ENCODE results near the gene PDPN. TPM values are rescaled to one million over a fixed set of nuclear protein-coding genes. Genes with fewer than 3 reads are reported as not detected.

The PDPN gene
- polyA plus RNA-seq, 1 of the 3 experiments (the other 2 are of a cell fraction): not detected

GRCh38 chr1:13588946-13589796, 5.5 kb downstream of the PDPN start (continued):
- TF ChIP-seq, protein P1, sequence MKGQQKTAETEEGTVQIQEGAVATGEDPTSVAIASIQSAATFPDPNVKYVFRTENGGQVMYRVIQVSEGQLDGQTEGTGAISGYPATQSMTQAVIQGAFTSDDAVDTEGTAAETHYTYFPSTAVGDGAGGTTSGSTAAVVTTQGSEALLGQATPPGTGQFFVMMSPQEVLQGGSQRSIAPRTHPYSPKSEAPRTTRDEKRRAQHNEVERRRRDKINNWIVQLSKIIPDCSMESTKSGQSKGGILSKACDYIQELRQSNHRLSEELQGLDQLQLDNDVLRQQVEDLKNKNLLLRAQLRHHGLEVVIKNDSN (IDR thresholded peaks at IDR 0.05; ENCODE audit: borderline replicate concordance, low read depth): no peak
- TF ChIP-seq TAF1 (IDR thresholded peaks at IDR 0.05; ENCODE audit: borderline replicate concordance, low read depth, low read length) (no peak), YY1 (IDR thresholded peaks at IDR 0.05; ENCODE audit: low read depth) (no peak), TCF12 (IDR thresholded peaks at IDR 0.05) (no peak), EZH2phosphoT487 (IDR thresholded peaks at IDR 0.05; ENCODE audit: borderline replicate concordance, low read depth) (no peak), RAD21 (IDR thresholded peaks at IDR 0.05; ENCODE audit: low read length) (no peak)

DNA sequence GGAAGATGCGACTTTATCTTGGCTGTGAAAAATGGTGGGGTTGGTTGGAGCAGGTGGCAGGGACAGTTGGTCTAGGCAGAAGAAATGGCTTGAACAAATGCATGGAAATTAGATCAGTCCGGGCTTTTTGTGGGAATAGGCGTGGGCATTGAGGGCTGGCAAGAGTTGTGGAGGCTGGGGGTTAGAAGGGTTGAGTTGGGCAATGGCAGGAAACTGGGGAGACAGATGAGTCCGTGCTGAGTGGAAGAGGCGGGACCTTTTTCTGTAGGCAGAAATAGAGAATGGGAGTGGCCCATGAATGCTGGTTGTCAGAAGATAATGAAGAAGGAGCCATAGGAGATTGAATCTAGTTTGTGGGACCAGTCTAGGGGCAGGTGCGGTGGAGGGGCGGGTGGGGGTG, 6.9 kb downstream of the PDPN start:
- H3K4me2 ChIP-seq: no peak overlapping the region
- no peaks in the 10 kb centered on the region for H4K20me1 ChIP-seq (ENCODE audit: insufficient read depth)
- H3F3A ChIP-seq (replicated peaks; ENCODE audit: insufficient read depth): no peaks in the 10 kb centered on the region
- ChIA-PET POLR2A (no interaction called here), CTCF (no interaction called here)
- peaks cover 39% of the 10 kb centered on the region; the same call in 1 of the 2 replicates for H3K27me3 ChIP-seq (ENCODE audit: insufficient read depth)
- no peaks in the 10 kb centered on the region for H3K9me3 ChIP-seq
- no peak overlapping the region for H3K4me3 ChIP-seq (ENCODE audit: low read depth in 2 of 2, low read length in 1 of 2)
- no peak for TF ChIP-seq ELF1 (IDR thresholded peaks at IDR 0.05)
- TF ChIP-seq TEAD4 (IDR thresholded peaks at IDR 0.05; ENCODE audit: borderline replicate concordance, insufficient read depth): no peak
- TF ChIP-seq TCF12 (IDR thresholded peaks at IDR 0.05): no peak
- no peak for TF ChIP-seq GATA2 (CRISPR knock-in tag; IDR thresholded peaks at IDR 0.05)
- H3K4me1 ChIP-seq (ENCODE audit: control insufficient read depth in 1 of 2, insufficient read depth in 2 of 2, low read depth in 1 of 2, low read length in 1 of 2): no peaks in the 10 kb centered on the region
- WGBS (ENCODE audit: low lambda C conversion rate): 4% methylated on average over 7 of the region's 7 CpGs
- no peaks in the 10 kb centered on the region for H3K9me2 ChIP-seq
- no peak for DNase-seq
- no peak overlapping the region for H3K9ac ChIP-seq
- H3K36me3 ChIP-seq (replicated peaks in 1 of 2; ENCODE audit: control insufficient read depth in 1 of 2, insufficient read depth in 2 of 2, low read length in 1 of 2): no peaks in the 10 kb centered on the region
- H3K79me2 ChIP-seq (ENCODE audit: insufficient read depth): no peaks in the 10 kb centered on the region
- no peak overlapping the region for H2AFZ ChIP-seq (ENCODE audit: low read depth)
- H3K27ac ChIP-seq (ENCODE audit: low read depth in 2 of 2, low read length in 1 of 2): no peak overlapping the region

DNA sequence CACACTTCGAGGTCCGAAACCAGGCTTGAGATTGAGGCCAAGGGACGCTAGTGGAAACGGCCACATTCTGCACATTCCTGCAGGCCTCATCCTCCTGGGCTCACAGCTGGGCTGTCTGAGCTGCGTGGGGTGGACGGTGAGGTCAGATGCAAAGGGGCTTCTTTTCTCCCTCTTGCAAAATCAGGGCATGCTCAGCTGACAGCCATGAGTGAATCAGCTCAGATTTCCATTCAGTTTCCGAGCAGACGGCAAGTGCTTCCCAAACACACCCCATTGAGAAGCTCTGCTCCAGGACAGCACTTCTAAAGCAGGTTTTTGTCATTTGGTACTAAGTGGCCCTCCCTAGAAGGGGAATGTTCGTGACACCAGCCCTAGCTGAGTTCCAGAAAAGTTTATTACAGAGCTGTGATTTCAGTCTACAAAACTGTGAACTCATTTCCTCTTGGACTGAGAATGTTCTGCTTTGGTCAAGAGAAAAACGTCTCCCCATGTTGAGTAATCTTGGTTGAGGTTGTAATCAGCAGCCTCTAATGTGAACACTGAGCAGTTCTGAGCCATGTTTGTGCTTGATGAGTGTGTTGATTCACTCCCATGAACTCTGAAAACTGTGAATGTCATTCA, 10.0 kb downstream of the PDPN start:
- Histone ChIP-seq H3F3A (replicated peaks; ENCODE audit: insufficient read depth) (no peaks in the 10 kb centered on the region), H3K36me3 (replicated peaks in 1 of 2; ENCODE audit: control insufficient read depth in 1 of 2, insufficient read depth in 2 of 2, low read length in 1 of 2) (no peaks in the 10 kb centered on the region), H3K4me2 (no peak overlapping the region), H3K79me2 (ENCODE audit: insufficient read depth) (no peaks in the 10 kb centered on the region), H3K9me3 (no peaks in the 10 kb centered on the region), H3K4me1 (ENCODE audit: control insufficient read depth in 1 of 2, insufficient read depth in 2 of 2, low read depth in 1 of 2, low read length in 1 of 2) (no peaks in the 10 kb centered on the region), H2AFZ (ENCODE audit: low read depth) (no peak overlapping the region), H4K20me1 (ENCODE audit: insufficient read depth) (no peaks in the 10 kb centered on the region), H3K4me3 (ENCODE audit: low read depth in 2 of 2, low read length in 1 of 2) (no peak overlapping the region), H3K9ac (no peak overlapping the region), H3K27me3 (ENCODE audit: insufficient read depth) (peaks cover 46% of the 10 kb centered on the region; the same call in 1 of the 2 replicates), H3K27ac (ENCODE audit: low read depth in 2 of 2, low read length in 1 of 2) (no peak overlapping the region), H3K9me2 (no peaks in the 10 kb centered on the region)
- DNase-seq: no peak
- POLR2A ChIA-PET: no interaction called here
- WGBS (ENCODE audit: low lambda C conversion rate): under 1% methylated on average over 10 of the region's 10 CpGs
- CTCF ChIA-PET: no interaction called here
- TF ChIP-seq TAF1 (IDR thresholded peaks at IDR 0.05; ENCODE audit: borderline replicate concordance, low read depth, low read length): no peak
